A673 (cell line): Measurements from ENCODE around the gene LTBP4. TPM values are rescaled to one million over a fixed set of nuclear protein-coding genes. Genes with fewer than 3 reads are reported as not detected.

Experiments
- BruUV-seq: library from RNA; stranded (reverse); fragments of 400-500 nt; replicated peaks from 2 replicates; lab custom pipeline; 2021; lab: Mats Ljungman, UMichigan
- CTCF ChIA-PET: fragments of 300-600 bp; sonication (Branson Sonifier 250); formaldehyde crosslinking; loops from one replicate; lab custom pipeline; 2022; ENCODE audit warnings: antibody characterized with exemption; lab: Charles Lee
- POLR2A ChIA-PET: fragments of 300-600 bp; sonication (Branson Sonifier 250); formaldehyde crosslinking; loops from one replicate; lab custom pipeline; 2022; ENCODE audit warnings: antibody characterized with exemption; ENCODE audit not compliant: low non-redundant PET; lab: Charles Lee
- DNase-seq: peaks from one replicate; pipeline ENCODE4 v3.0.0-alpha.2; 2015; ENCODE audit warnings: low spot score
- H3K27ac ChIP-seq: fragments of 200-600 bp; sonication (generic); 2 replicates; pipeline ENCODE4 v1.5.1; 2016; ENCODE audit warnings: mixed run types, low read depth, mild to moderate bottlenecking, mixed read lengths, antibody characterized with exemption, low read length; ENCODE audit not compliant: poor library complexity, severe bottlenecking
- H3K27me3 ChIP-seq: fragments of 200-600 bp; sonication (generic); replicated peaks from 2 replicates; pipeline ENCODE4 v1.6.1; 2017; ENCODE audit warnings: mixed run types, low read depth, mild to moderate bottlenecking, mixed read lengths, antibody characterized with exemption, low read length; ENCODE audit not compliant: insufficient read depth, poor library complexity
- H3K36me3 ChIP-seq: fragments of 200-600 bp; sonication (generic); 2 replicates; pipeline ENCODE4 v1.6.1; 2016; ENCODE audit warnings: mixed run types, mild to moderate bottlenecking, mixed read lengths, antibody characterized with exemption, low read length; ENCODE audit not compliant: insufficient read depth, poor library complexity, severe bottlenecking
- H3K4me1 ChIP-seq: fragments of 200-600 bp; sonication (generic); 2 replicates; pipeline ENCODE4 v1.6.1; 2017; ENCODE audit warnings: mixed run types, mild to moderate bottlenecking, mixed read lengths, antibody characterized with exemption, low read length; ENCODE audit not compliant: insufficient read depth, poor library complexity, severe bottlenecking
- H3K4me3 ChIP-seq: fragments of 200-600 bp; sonication (generic); 2 replicates; pipeline ENCODE4 v1.5.1; 2016; ENCODE audit warnings: low read depth, mixed run types, mild to moderate bottlenecking, mixed read lengths, low read length; ENCODE audit not compliant: poor library complexity, severe bottlenecking
- H3K9me3 ChIP-seq: fragments of 200-600 bp; sonication (generic); 2 replicates; pipeline ENCODE4 v1.6.1; 2016; ENCODE audit warnings: mixed run types, low read depth, mild to moderate bottlenecking, mixed read lengths, antibody characterized with exemption, low read length; ENCODE audit not compliant: poor library complexity, severe bottlenecking
- EZH2 ChIP-seq: fragments of 200-600 bp; sonication (generic); IDR thresholded peaks from 2 replicates; pipeline ENCODE4 v1.6.1; 2017; ENCODE audit warnings: borderline replicate concordance, low read depth, mild to moderate bottlenecking, mixed read lengths, antibody characterized with exemption, low read length; ENCODE audit not compliant: poor library complexity, severe bottlenecking
- intact Hi-C: fragments of 100-400 bp; cut with micrococcal nuclease; formaldehyde crosslinking; loops from one replicate; pipeline ENCODE4 v1.10.0; 2022; ENCODE audit not compliant: unreplicated experiment
- total RNA-seq: library from RNA; stranded (reverse); gene quantifications from 2 replicates; pipeline ENCODE4 v1.2.3, GENCODE V29; 2021
- TF ChIP-seq, protein P1 (sequence below): fragments of 300-800, 200-600 bp; sonication (generic); conservative IDR thresholded peaks from 2 replicates; pipeline ENCODE4 v1.5.1; 2017; ENCODE audit warnings: low read depth, mild to moderate bottlenecking, antibody characterized with exemption, low read length, moderate library complexity, mixed read lengths

The LTBP4 gene
- total RNA-seq, 1 experiment from 2014 or later: 139 TPM

DNA sequence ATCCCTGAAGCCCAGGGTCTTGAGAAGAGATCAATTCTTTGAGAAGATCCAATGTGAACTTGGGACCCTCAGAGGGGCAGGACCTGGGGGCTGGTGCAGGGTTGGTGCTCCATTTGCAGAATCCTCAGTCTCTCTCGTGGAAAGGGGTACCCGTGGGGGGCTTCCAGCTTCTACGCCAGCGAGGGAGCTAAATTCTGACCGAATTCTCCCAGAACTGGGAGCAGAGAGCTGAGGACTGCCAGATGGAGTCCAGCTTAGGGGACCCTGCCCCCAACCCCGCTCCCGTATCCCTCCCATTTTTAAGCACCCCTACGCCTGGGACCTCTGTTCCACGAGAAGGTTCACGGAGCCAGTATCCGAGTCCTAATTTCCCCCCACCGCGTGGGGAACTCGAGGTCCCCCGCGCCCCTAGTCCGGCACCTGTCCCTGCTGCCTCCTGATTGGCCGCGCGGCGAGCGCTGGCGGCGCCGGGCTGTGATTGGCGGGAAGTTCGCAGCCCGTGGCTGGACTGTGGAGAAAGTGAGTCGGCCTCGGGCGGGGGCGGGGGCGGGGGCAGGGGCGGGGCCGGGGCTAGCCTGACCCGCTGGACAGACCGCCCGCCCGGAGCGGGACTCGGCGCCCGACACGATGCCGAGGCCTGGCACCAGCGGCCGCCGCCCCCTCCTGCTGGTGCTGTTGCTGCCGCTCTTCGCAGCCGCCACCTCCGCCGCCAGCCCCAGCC, 4.4 kb upstream of the LTBP4 start:
- CTCF ChIA-PET: no interaction called here
- Histone ChIP-seq H3K36me3 (no peaks in the 10 kb centered on the region), H3K27me3 (no peaks in the 10 kb centered on the region), H3K4me1 (peaks cover 20% of the 10 kb centered on the region), H3K4me3 (peak overlapping the region; percentile 29), H3K27ac (no peak overlapping the region), H3K9me3 (no peaks in the 10 kb centered on the region)
- intact Hi-C loops: loop anchor here (10.0 kb wide), 1 partner anchor 132 kb away; the partner anchor contains the start of genes BLVRB and SPTBN4
- TF ChIP-seq, protein P1, sequence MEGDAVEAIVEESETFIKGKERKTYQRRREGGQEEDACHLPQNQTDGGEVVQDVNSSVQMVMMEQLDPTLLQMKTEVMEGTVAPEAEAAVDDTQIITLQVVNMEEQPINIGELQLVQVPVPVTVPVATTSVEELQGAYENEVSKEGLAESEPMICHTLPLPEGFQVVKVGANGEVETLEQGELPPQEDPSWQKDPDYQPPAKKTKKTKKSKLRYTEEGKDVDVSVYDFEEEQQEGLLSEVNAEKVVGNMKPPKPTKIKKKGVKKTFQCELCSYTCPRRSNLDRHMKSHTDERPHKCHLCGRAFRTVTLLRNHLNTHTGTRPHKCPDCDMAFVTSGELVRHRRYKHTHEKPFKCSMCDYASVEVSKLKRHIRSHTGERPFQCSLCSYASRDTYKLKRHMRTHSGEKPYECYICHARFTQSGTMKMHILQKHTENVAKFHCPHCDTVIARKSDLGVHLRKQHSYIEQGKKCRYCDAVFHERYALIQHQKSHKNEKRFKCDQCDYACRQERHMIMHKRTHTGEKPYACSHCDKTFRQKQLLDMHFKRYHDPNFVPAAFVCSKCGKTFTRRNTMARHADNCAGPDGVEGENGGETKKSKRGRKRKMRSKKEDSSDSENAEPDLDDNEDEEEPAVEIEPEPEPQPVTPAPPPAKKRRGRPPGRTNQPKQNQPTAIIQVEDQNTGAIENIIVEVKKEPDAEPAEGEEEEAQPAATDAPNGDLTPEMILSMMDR: no peak
- no peak for TF ChIP-seq EZH2
- DNase-seq: no peak
- POLR2A ChIA-PET: no interaction called here
- BruUV-seq: no TSS peak

DNA sequence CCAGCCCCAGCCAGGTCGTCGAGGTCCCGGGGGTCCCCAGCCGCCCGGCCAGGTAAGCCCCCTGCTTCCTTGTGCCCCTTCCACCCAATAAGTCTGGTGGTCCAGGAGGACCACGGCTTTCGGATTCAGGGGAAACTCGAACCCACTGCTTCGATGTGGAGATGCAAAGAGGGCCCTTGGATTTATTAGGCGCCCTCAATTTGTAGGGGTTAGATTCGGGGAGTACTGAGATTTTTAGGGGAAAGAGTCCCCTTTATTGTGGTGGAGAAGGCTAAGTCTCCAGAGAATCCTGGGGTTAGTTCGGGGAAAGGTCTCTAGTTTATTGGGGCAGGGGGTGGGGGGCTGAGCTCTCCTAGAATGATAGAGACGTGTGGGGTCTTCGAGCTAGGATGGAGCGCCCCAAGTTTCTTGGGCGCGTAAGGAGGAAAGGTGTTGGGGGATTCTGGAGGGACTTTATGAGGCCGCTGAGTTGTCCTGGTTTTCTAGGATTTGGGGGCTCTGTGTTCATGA, 3.8 kb upstream of the LTBP4 start:
- no peak overlapping the region for H3K27ac ChIP-seq
- H3K27me3 ChIP-seq: no peaks in the 10 kb centered on the region
- POLR2A ChIA-PET: no interaction called here
- no peak for DNase-seq
- intact Hi-C loops: loop anchor here (10.0 kb wide), 1 partner anchor 133 kb away; the partner anchor contains the start of genes BLVRB and SPTBN4
- CTCF ChIA-PET: interaction anchor here (1.0 kb wide), 1 partner anchor 74 kb away, joined by 6 read pairs; no protein-coding TSS in a partner anchor
- H3K9me3 ChIP-seq: no peaks in the 10 kb centered on the region
- no peaks in the 10 kb centered on the region for H3K36me3 ChIP-seq
- BruUV-seq: no TSS peak
- peak overlapping the region; percentile 29 for H3K4me3 ChIP-seq
- H3K4me1 ChIP-seq: peaks cover 27% of the 10 kb centered on the region
- TF ChIP-seq, protein P1: no peak
- no peak for TF ChIP-seq EZH2

DNA sequence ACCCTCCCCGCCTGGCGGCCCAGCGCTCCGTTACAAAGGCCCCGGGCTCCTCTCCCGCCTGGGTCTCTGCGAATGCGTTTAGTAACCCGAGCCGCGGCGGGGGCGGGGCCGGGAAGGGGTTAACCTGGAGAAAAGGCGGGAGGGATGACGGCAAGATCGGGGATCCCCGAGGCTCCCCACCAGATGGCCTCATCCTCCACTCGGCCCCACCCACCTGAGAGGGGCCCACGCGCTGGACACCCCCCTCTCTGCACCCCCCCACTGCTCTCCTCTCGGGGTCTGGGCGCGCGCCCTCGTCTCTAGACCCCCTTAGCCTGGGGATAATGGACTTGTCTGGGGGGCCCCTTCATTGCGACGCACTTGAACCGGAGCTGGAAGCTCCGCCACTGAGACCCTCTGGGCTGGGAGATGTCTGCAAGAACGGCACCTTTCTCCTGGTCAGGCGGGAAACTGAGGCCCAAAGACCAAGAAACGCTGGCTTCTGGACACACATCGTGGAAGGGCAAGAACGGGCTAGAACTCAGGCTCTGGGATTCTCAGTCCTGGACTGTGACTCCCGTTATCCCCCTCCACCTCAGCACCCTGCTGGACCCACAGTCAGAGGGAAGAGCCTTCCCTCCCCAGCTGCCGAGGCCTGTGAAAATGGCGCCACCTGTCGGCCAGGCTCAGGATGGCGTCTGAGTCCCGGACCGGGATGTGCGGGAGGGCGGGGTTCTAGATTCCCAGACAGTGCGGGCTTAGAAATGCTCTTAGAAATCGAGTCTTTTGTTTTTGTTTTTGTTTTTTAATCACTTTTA, 2.9 kb upstream of the LTBP4 start:
- POLR2A ChIA-PET: interaction anchor here (0.6 kb wide), 1 partner anchor 1972 kb away, joined by 3 read pairs; no protein-coding TSS in a partner anchor
- Histone ChIP-seq H3K4me3 (peak overlapping the region; percentile 61), H3K27ac (peak overlapping the region; percentile 95)

More for the DNA sequence above, 2.9 kb upstream of the LTBP4 start:
- DNase-seq: peak; percentile 96
- CTCF ChIA-PET: interaction anchor here (0.6 to 2.3 kb wide), 9 partner anchors 17 to 433 kb away, joined by 3 to 15 read pairs (median 6); no protein-coding TSS in a partner anchor
- BruUV-seq: no TSS peak
- Histone ChIP-seq H3K27me3 (no peaks in the 10 kb centered on the region), H3K9me3 (no peaks in the 10 kb centered on the region), H3K4me1 (peaks cover 36% of the 10 kb centered on the region), H3K36me3 (no peaks in the 10 kb centered on the region)
- intact Hi-C loops: loop anchor here (1.0 to 10.0 kb wide), 4 partner anchors 49 to 294 kb away; partner anchors contain the start of genes BLVRB and SPTBN4
- no peak for TF ChIP-seq EZH2
- TF ChIP-seq, protein P1: peak; percentile 99
